ENCODE data around the gene NPBWR2.

DNA sequence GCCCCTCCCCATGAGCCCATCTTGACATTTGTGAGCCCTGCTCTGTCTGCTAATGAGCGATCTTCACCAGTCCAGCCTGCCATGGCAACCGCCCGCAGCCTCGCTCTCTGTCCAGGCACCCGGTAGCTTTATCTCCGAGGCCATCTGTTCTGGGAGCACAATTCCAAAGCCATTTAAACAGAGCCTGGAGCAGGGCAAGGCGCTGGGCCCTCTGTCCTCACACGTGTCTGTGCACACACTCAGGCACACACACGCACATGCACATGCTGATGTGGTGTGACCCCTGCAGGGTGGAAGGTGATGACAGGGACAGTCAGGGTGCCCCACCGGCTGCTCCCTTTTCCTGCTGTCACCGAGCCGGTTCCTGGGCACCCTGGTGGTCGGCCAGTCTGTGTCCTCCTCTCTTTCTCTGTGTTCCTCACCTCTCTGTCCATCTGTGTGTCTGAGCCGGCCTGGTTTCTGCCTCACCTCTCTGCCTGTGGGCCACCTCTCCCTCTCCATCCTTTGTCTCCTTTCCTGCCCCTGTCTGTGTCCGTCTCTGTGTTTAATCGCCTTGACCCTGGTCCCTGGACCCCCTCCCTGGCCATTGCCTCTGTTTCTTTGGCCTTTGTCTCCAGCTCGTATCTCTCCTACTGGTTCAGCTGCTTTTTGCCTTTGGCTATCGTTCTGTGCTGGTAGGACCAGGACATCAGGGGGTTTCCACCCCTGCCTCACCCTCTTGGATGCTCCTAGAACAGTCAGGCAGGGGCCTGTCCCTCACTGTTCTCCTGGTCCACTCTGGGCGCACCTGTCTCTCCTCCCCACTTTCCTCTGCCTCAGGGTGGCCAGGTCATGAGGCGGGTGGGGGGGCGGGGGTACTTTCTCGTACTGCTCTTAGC, 48.1 kb upstream of the NPBWR2 start:
- TF ChIP-seq, protein P1, sequence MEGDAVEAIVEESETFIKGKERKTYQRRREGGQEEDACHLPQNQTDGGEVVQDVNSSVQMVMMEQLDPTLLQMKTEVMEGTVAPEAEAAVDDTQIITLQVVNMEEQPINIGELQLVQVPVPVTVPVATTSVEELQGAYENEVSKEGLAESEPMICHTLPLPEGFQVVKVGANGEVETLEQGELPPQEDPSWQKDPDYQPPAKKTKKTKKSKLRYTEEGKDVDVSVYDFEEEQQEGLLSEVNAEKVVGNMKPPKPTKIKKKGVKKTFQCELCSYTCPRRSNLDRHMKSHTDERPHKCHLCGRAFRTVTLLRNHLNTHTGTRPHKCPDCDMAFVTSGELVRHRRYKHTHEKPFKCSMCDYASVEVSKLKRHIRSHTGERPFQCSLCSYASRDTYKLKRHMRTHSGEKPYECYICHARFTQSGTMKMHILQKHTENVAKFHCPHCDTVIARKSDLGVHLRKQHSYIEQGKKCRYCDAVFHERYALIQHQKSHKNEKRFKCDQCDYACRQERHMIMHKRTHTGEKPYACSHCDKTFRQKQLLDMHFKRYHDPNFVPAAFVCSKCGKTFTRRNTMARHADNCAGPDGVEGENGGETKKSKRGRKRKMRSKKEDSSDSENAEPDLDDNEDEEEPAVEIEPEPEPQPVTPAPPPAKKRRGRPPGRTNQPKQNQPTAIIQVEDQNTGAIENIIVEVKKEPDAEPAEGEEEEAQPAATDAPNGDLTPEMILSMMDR (IDR thresholded peaks at IDR 0.05; ENCODE audit: low read depth, low read length, missing input control), result no peak
- TF ChIP-seq TAF1 (conservative IDR thresholded peaks at IDR 0.05) (no peak), FOXA1 (IDR thresholded peaks at IDR 0.05) (no peak), EGR1 (IDR thresholded peaks at IDR 0.05; ENCODE audit: low read depth in 2 of 2) (no peak), JUND (IDR thresholded peaks at IDR 0.05) (no peak)
- TF ChIP-seq, protein P2, sequence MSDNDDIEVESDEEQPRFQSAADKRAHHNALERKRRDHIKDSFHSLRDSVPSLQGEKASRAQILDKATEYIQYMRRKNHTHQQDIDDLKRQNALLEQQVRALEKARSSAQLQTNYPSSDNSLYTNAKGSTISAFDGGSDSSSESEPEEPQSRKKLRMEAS (IDR thresholded peaks at IDR 0.05), result no peak

Data from liver (tissue), 3 donors.